Stomach (tissue), 4 donors: ENCODE data around the gene SLMAP.

ENCODE experiments used
- CTCF ChIP-seq, 7 experiments: fragments of 450-650 bp in 4 of 7; fragments of 200-600 bp in 3 of 7; sonication (generic) in 3 of 7; IDR thresholded peaks; one replicate each; pipeline ENCODE4 v1.5.1; 2016 to 2019; ENCODE audit warnings: antibody characterized with exemption in 7 of 7, control low read depth in 2 of 7, mild to moderate bottlenecking in 1 of 7
- EP300 ChIP-seq: sonication (generic); formaldehyde crosslinking; IDR thresholded peaks from one replicate; pipeline ENCODE4 v1.6.1; 2017; ENCODE audit warnings: antibody characterized with exemption
- POLR2A ChIP-seq, 4 donors: fragments of 450-650 bp; IDR thresholded peaks; one replicate each; pipeline ENCODE4 v1.6.1; 2016; ENCODE audit warnings: antibody characterized with exemption in 4 of 4, control low read depth in 2 of 4, mild to moderate bottlenecking in 1 of 4, moderate library complexity in 1 of 4
- POLR2AphosphoS5 ChIP-seq, 3 donors: sonication (generic); formaldehyde crosslinking; IDR thresholded peaks; one replicate each; pipeline ENCODE4 v1.6.1; 2016; ENCODE audit warnings: antibody characterized with exemption in 3 of 3

- TF ChIP-seq CTCF (IDR thresholded peaks at IDR 0.05) (no peak), EP300 (no peak), POLR2A (IDR thresholded peaks at IDR 0.05) (no peak), POLR2AphosphoS5 (IDR thresholded peaks at IDR 0.05) (no peak)
Measured at GRCh38 chr3:57805674-57806073, 49.6 kb downstream of the SLMAP start.
